IPS-11a (cell line): ENCODE results near the gene HOOK1.
"Not testable (repeated sequence)": the region's sequence is repeated elsewhere in the genome, so short reads cannot be mapped to it uniquely, and the experiment has no call there.

Experiments used
- H3K4me3 ChIP-seq: one replicate; pipeline ENCODE4 v1.5.1; 2013; ENCODE audit warnings: low read depth, low read length, control low read depth

Gene HOOK1

DNA sequence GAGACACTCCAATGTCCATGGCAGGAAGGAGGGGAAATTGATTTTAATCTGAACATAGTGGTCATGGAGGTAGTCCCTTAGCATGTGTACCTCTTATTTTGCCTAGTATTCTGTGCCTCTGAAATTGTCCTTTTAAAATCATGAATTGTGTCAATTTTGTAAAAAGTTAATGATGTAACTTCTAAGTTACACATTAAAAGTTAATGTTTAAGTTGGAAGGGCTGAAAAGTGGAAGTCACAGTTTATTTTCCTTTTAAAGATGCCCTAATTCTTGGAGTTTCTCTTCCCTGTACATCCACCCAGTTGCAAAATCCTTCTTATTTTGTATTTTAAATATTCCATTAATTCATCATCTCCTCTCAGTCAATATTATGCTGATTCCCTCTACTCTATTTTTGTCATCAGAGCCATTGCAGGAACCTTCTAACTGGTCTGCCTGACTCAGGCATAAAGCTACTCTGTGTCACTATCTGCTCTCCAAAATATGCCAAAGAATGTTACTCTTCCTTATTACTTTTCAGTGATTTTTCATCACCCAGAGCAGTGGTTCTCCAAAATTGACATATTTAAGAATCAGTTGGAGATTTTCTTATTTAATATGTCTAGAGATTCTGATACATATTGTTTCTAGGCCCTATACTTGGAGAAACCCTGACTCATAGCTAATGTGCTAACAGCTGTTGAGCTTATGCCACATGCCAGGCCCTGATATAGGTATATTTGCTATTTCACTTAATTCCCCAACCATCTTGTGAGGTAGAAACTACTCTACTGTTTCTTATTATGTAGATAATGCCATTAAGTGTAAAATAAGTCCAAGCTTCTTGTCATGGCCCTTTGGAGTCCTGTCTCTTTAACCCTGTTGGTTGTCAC is 5.1 kb downstream of the HOOK1 start:
- H3K4me3 ChIP-seq = no peak overlapping the region

DNA sequence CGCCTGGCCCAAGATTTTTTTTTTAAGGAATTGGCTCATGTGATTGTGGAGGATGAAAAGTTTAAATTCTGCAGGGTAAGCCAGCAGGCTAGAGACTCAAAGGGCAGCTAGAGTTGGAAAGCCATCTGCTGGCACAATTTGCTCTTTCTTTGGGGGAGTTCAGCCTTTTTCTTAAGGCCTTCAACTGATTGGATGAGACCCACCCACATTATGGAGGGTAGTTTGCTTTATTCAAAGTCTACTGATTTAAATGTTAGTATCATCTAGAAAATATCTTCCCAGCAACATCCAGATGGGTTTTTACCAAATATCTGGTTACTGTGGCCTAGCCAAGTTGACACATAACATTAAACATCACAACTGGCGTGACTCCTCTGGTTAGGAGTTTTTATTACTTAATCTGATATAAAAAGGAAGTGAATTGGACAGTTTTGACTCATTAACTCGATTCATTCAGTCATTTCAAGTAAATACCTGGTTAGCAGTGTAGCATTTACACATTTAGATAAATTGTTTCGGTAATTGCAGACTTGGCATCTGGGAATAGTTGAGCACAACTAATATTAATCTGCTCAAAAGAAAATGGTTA is 12.4 kb downstream of the HOOK1 start:
- no peak overlapping the region for H3K4me3 ChIP-seq

DNA sequence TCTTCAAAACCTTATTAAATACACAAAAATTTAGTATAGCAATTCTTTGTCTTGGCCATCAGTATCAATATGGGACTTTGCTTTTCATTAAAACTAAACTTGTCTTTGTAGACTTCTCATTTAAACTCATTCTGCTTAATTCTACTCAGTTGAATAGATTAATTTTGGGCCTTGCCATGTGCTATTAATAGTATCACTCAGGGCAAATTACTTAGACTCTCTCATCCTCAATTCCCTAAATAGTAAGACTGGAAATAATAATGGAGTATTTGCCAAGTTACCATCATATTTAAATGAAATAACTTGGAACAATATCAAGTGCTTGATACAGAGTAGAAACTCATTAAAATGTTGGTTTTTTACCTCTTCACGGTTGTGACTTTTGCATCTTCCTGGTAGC is 13.4 kb downstream of the HOOK1 start:
- H3K4me3 ChIP-seq = no peak overlapping the region

DNA sequence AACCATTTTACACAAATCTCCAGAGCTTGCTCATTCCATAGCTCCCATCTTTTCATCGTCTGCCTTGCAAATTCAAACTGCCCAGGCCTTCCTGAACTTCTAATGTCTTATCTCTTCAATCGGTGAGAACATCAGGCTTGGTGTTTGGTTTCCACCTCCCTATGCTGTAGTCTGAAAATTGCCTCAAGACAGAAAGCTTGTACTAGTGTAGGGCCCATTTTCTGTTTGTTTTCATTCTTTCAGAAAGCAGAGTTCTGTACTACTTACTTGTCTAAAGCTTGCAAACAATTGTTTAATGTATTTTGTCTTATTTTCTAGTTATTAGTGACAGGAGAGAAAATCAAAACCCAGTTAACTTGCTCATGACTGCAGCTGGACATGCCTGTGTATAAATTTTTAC is 16.8 kb downstream of the HOOK1 start:
- no peak overlapping the region for H3K4me3 ChIP-seq

DNA sequence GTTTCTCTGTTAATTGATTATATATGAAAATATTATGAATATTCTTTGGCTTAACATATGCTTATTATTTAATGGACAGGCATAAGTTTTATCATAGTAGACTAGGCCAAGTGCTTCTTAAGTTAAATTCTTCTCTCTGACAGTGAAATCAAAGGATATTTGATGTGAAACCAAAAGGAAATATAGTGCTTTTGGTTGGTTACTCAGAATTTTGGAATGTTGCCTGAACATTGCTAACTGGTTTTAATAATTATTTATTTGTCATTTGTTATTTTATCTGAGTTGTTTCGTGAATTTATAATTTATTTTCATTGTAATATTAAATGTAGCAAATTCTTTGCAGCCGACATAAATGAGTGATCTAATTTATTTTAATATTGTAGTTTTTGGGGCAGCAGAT is 18.3 kb downstream of the HOOK1 start:
- no peak overlapping the region for H3K4me3 ChIP-seq

DNA sequence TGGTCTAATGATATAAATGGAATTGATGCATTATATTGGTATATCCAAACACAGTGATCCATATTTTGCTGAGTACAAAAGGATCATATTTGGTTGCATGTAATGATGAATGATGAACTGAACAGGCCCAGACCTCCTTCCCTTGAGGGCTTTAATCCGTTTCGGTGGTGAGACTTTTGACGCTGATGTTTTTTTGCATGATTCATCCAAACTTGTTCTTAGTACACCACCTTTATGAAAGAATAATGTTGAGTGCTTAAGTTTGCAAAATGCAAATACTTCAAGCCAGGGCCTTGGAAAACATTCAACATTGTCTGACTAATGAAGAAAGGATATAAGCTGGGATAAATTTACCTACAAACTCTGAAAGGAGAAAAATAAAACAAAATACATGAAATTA is 19.2 kb downstream of the HOOK1 start:
- no peak overlapping the region for H3K4me3 ChIP-seq

DNA sequence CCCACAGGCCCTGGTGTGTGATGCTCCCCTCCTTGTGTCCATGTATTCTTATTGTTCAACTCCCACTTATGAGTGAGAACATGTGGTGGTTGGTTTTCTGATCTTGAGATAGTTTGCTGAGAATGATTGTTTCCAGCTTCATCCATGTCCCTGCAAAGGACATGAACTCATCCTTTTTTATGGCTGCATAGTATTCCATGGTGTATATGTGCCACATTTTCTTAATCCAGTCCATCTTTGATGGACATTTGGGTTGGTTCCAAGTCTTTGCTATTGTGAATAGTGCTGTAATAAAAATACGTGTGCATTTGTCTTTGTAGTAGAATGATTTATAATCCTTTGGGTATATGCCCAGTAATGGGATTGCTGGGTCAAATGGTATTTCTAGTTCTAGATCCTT is 23.1 kb downstream of the HOOK1 start:
- H3K4me3 ChIP-seq = not testable (repeated sequence)

DNA sequence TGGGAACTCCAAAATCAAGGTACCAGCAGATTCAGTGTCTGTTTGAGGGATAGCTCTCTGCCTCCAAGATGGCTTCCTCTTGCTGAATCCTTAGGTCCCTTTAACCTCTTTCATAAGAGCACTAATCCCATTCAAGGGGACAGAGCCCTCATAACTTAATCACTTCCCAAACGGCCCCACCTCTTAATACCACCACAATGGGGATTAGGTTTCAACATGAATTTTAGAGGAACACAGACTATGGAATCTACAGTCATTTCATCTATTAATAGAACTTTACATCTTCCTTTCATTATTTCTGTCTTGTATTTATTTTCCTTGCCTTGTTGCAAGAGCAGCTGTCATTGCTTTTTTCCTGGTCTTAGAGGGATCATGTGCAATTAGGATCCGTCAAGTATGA is 30.3 kb downstream of the HOOK1 start:
- no peak overlapping the region for H3K4me3 ChIP-seq

DNA sequence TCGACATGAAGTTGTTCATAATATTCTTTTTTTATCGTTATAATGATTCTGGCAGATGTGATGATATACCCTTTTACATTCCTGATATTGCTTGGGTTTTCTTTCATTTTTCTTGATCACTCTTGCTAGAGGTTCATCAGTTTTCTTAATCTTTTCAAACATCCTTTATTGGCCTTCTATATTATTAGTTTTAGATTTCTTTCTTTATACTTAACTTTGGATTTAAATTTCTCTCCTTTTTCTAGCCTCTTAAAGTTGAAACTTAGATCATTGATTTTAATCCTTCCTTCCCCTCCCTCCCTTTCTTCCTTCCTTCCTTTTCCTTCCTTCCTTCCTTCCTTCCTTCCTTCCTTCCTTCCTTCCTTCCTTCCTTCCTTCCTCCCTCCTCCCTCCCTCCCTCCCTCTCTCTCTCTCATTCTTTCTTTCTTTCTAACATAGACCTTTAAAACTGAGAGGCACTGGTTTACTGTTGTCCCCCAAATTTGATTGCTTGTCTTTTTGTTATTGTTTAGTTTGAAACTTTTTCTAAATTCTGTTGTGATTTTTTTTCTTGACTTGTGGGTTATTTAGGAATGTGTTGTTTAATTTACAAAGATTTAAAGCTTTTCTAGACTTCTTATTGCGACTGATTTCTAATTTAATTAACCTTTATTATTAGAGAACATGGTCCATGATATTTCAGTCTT is 31.6 kb downstream of the HOOK1 start:
- H3K4me3 ChIP-seq = no peak overlapping the region

DNA sequence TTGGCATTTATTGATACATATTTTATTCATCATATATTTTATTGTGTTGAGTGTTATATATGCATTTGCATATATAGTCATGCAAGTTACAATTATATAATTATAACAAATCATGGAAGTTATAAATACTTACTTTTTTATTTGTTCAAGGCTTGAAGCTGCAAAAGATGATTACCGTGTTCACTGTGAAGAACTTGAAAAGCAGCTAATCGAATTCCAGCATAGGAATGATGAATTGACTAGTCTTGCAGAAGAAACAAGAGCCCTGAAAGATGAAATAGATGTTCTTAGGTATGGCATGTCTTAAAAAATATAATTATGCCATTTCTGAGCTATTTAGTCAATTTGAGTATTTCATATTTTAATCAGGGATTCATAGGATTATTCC is 32.1 kb downstream of the HOOK1 start:
- H3K4me3 ChIP-seq = no peak overlapping the region

DNA sequence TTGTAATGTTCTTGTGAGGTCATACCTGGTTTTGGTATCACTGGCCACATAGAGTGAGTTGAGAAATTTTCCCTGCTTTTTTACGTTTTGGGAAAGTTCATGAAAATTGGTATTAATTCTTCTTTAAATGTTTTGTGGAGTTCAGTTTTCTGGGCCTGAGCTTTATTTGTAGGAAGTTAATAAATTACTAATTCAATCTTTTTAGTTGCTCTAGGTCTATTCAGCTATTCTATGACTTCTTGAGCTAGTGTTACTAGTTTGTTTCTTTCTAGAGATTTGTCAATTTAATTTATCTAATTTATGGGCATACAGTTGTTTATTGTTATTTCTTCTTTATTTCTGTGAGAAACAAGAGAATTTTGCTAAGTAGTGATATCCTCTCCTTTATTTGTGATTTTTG is 37.4 kb downstream of the HOOK1 start:
- no peak overlapping the region for H3K4me3 ChIP-seq

DNA sequence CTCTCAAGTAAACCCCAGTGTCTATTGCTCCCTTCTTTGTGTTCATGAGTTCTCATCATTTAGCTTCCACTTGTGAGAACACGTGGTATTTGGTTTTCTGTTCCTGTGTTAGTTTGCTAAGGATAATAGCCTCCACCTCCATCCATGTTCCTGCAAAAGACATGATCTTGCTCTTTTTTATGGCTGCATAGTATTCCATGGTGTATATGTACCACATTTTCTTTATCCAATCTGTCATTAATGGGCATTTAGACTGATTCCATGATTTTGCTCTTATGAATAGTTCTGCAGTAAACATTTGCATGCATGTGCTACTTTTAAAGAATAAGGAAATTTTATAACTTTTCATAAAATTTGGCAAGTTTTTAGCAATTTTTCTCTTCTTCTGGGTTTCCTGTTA is 40.5 kb downstream of the HOOK1 start:
- H3K4me3 ChIP-seq = not testable (repeated sequence)

DNA sequence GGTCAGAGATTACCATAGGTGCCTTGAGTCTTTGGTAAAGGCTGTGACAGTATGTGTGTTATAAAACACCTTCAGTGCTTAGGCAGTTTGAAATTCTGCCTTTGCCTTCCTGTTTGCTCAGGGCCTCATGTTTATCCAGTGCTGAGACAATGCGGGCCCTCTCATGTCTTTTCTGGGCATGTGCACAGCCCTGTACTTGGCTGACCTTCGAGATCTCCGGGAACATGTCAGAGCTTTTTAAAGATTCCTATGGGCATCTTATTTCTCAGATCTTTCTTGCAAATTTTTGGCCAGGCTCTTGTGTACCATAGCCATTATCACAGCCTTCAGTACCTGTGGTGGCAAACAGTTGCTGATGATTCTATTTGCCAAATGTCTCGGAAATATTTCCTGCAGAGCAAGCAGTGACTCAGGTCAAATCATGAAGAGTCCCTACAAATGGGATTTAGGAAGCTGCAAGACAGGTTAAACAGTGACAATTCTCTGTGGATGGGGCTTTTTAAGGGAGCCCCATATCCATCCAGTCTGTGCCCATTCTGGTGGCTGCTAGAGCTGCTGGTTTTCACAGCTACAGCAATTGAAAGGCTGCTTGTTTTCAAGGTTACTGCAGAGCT is 42.1 kb downstream of the HOOK1 start:
- H3K4me3 ChIP-seq = no peak overlapping the region

DNA sequence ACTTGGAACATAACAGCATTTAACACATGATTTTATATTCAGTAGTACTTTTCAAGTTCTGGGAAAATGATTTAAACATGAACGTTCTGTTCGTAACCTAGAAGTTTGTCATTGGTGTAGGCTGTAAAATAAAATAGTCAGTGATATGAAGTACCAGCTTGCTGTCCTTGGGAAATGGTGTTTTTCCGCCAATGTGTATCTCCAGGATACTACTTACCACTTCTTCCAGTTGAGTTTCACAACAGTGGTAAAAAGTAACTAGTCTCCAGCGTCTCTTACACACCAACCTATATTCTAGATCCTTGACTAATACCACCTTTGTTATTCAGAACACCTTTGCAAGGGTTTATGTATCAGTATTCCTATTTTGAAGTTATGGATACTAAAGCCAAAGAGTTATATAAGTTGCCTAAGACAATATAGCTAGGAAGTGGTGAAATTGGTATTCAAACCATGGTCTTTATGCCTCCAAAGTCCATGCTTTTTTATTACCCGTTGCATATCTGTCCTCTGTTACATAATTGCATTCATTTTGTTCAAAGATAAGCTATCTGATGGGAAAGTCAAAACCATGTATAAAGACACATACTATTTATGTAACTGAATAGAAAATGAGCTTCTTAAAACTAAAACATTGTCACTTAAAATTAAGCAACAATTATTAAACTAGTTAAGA is 43.1 kb downstream of the HOOK1 start:
- H3K4me3 ChIP-seq = no peak overlapping the region

DNA sequence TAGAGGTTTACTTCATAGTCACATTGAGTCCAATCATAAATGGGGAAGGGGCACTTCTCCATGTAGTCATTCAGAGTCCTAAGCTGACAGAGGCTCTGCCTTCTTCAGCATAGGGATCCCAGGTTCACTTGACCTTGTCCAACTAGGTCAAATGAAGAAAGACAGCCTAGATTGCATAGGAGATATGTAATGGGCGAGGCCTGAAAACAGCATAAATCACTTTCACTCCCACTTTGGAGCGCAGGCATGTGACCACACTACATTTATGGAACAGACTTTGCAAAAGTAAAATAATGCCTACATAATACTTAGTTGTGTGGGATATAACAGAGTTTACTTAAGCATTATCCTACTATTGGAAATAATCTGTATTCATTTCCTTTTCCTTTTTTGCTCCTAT is 51.7 kb downstream of the HOOK1 start:
- no peak overlapping the region for H3K4me3 ChIP-seq

DNA sequence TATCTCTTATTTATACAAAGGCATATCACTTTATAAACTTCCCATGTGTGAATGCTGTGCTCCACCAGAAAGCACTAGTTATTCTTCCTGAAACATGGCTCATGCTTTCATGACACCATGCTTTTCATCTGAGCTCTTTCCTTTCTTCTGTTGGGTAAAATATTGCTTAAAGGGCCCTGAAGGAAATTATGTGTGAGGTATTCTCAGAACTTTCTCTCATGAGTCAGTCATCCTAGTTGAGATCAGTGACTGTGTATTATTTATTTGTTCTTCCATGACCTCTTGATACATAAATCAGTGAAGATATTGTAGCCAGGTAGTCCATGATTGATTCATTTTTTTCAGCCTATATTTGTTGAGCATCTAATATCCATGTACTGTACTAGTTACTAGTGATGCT is 57.0 kb downstream of the HOOK1 start:
- H3K4me3 ChIP-seq = no peak overlapping the region

DNA sequence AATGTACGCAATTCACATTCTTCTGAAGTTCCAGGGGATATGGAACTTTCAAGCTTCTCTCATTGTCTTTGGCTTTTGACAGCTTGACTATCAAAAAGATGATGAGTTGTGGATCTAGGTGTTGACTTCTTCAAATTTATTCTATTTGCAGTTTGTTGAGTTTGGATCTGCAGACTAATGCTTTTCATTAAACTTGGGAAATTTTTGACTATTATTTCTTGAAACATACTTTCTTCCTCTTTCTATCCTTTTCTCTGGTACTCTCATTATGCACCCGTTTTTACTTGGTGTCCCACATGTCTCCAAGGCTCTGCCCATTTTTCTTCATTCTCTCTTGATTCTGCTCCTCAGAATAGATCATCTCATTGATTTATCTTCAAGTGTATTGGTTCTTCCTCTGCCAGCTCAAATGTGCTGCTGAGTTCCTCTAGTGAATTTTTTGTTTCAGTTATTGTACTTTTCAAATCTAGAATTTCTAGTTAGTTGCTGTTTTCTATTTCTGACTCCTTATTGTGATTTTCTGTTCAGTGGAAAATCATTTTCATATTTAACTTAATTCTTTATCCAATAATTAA is 62.4 kb downstream of the HOOK1 start:
- H3K4me3 ChIP-seq = no peak overlapping the region

DNA sequence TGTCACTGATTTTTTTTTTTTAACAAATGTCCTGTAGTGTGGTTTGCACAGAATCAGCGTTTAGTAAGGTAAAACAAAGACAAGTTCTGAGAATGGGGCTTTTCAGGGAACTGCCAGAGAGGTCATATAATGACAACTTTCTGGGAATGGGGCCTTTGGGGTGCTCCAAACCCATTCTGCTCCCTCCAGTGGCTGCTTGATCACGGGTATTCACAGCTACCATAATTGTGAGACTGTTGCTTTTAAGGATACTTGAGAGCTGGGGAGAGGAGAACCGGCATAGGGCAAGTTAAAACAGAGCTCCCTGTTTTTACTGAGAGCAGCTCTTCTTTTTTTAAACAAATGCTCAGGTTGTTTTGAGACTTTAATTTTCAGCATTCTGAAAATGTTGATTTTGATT is 63.6 kb downstream of the HOOK1 start:
- H3K4me3 ChIP-seq = no peak overlapping the region

DNA sequence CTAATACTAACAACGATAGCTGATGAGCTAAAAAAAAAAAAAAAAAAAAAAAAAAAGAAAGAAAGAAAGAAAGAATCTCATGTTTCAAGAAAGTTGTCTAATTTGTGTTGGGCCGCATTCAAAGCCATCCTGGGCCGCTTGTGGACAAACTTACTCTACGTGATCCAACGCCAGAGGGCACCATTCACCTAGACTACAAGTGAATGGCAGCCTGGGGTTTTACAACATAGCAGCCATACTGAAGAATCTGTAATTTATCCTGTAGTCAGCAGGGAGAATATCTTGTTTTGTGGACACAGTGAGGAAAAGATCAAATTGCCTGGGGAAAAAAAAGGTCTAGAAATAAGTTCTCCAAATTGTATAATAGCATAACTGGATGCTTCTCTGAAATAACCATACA is 64.8 kb downstream of the HOOK1 start:
- no peak overlapping the region for H3K4me3 ChIP-seq

DNA sequence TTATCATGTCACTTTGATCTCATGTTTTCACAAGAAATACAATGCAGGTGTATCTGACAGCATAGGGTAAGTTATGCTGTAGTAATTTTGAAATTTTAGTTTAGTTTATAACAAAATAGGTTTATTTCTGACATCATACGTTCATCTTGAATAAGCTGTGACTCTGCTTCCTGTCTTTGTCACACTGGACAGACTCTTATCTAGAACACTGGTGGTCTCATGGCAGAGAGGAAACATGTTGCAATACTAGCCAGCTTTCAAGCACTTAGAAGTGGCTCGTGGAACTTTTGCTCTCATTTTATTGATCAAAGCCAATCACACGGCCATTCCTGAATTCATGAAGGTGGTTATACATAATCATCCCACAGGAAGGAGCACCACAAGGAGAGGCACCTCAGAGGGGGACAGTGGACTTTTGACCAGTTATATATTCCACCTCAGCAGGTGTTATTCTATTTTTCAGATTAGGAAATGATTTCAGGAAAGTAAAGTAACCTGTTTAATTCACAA is 65.3 kb downstream of the HOOK1 start:
- no peak overlapping the region for H3K4me3 ChIP-seq

DNA sequence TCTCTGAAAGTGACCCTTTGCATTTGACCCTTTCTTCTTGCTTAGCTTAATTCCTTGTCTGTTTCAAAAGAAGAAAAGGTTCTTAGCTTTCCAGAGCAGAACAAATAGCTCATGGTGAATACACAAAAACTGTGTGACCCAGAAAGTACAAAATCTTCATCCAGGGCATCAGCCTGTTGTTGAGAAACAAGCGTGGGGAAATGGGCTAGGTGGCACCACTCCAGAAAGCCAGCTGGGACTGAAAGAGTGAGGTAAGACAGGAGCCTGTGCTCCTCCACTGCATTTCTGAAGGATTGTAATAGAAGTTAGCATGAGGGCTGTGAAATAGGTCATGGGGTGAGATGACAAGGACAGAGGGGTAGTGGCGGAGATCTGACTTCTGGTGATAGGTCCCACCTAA is 66.0 kb downstream of the HOOK1 start:
- no peak overlapping the region for H3K4me3 ChIP-seq
